Measurements from ENCODE around the gene PTGS1.

- TF ChIP-seq RFX5 (IDR thresholded peaks at IDR 0.05; ENCODE audit: low read length) (no peak), POLR2AphosphoS5 (IDR thresholded peaks at IDR 0.05; ENCODE audit: low read depth, low read length) (no peak), MEF2A (IDR thresholded peaks at IDR 0.05; ENCODE audit: borderline replicate concordance, low read depth) (no peak)
Observed at GRCh38 chr9:122332083-122332482, 38.7 kb upstream of the PTGS1 start.
